ENCODE measurements around the gene P3H3. TPM values are rescaled to one million over a fixed set of nuclear protein-coding genes. Genes with fewer than 3 reads are reported as not detected.

P3H3 gene
- total and polyA plus RNA-seq, 2 donors = 1.0 to 4.4 TPM

DNA sequence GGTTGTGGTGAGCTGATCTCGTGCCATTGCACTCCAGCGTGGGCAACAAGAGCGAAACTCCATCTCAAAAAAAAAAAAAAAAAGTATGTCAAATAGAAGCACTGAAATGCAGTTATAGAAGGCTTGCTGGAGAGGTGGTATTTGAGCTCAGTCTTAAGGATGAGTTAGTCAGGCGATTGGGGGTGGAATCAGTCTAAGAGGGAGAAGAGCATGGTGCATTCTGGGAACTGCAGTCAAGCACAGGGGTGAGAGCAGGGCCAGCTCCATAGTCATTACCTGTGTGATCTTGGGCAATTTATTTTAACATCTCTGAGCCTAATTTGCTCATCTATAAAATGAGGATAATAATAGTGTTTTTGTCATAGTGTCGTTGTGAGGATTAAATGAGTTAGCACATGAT lies 6.7 kb downstream of the P3H3 start:
- no peaks in the 10 kb centered on the region for H3K9me3 ChIP-seq (ENCODE audit: control insufficient read depth in 2 of 2, insufficient read depth in 1 of 2, low read length in 1 of 2)
- 92% methylated on average over 5 of the region's 5 CpGs for WGBS
- no peak overlapping the region for H3K4me3 ChIP-seq (ENCODE audit: low read length in 2 of 2)
- H3K27ac ChIP-seq (ENCODE audit: low read depth in 1 of 2, low read length in 1 of 2) = no peak overlapping the region
- peaks cover 0 to 6% of the 10 kb centered on the region in 2 donors for H3K4me1 ChIP-seq (ENCODE audit: control insufficient read depth in 2 of 2, insufficient read depth in 2 of 2, low read length in 2 of 2)
- peaks cover 11 to 40% of the 10 kb centered on the region in 2 donors for H3K27me3 ChIP-seq (ENCODE audit: control insufficient read depth in 2 of 2, insufficient read depth in 1 of 2, low read length in 1 of 2)
- no peak for DNase-seq (ENCODE audit: low read depth in 6 of 9, low spot score in 9 of 9)
- H3K36me3 ChIP-seq (ENCODE audit: control insufficient read depth in 2 of 2, insufficient read depth in 2 of 2, low read length in 1 of 2) = no peaks in the 10 kb centered on the region

- 95% methylated on average over 16 of the region's 16 CpGs for WGBS
- H3K4me1 ChIP-seq (ENCODE audit: control insufficient read depth in 2 of 2, insufficient read depth in 2 of 2, low read length in 2 of 2) = peaks cover 0 to 4% of the 10 kb centered on the region in 2 donors
- no peaks in the 10 kb centered on the region for H3K9me3 ChIP-seq (ENCODE audit: control insufficient read depth in 2 of 2, insufficient read depth in 1 of 2, low read length in 1 of 2)
- H3K27me3 ChIP-seq (ENCODE audit: control insufficient read depth in 2 of 2, insufficient read depth in 1 of 2, low read length in 1 of 2) = peaks cover 0 to 24% of the 10 kb centered on the region in 2 donors
- no peaks in the 10 kb centered on the region for H3K36me3 ChIP-seq (ENCODE audit: control insufficient read depth in 2 of 2, insufficient read depth in 2 of 2, low read length in 1 of 2)
- no peak for DNase-seq (ENCODE audit: low read depth in 6 of 9, low spot score in 9 of 9)
- H3K27ac ChIP-seq (ENCODE audit: low read depth in 1 of 2, low read length in 1 of 2) = no peak overlapping the region
- no peak overlapping the region for H3K4me3 ChIP-seq (ENCODE audit: low read length in 2 of 2)
Measured at GRCh38 chr12:6836851-6837250, 8.6 kb downstream of the P3H3 start.

- no peaks in the 10 kb centered on the region for H3K36me3 ChIP-seq (ENCODE audit: control insufficient read depth in 2 of 2, insufficient read depth in 2 of 2, low read length in 1 of 2)
- DNase-seq (ENCODE audit: low read depth in 6 of 9, low spot score in 9 of 9) = no peak
- WGBS = 97% methylated on average over 26 of the region's 26 CpGs
- H3K27ac ChIP-seq (ENCODE audit: low read depth in 1 of 2, low read length in 1 of 2) = no peak overlapping the region
- no peak overlapping the region for H3K4me3 ChIP-seq (ENCODE audit: low read length in 2 of 2)
- H3K27me3 ChIP-seq (ENCODE audit: control insufficient read depth in 2 of 2, insufficient read depth in 1 of 2, low read length in 1 of 2) = peaks cover 0 to 20% of the 10 kb centered on the region in 2 donors
- H3K4me1 ChIP-seq (ENCODE audit: control insufficient read depth in 2 of 2, insufficient read depth in 2 of 2, low read length in 2 of 2) = peaks cover 0 to 4% of the 10 kb centered on the region in 2 donors
- H3K9me3 ChIP-seq (ENCODE audit: control insufficient read depth in 2 of 2, insufficient read depth in 1 of 2, low read length in 1 of 2) = no peaks in the 10 kb centered on the region
Measured at GRCh38 chr12:6837370-6838060, 9.3 kb downstream of the P3H3 start.

- Histone ChIP-seq H3K4me3 (ENCODE audit: low read length in 2 of 2) (no peak overlapping the region), H3K27me3 (ENCODE audit: control insufficient read depth in 2 of 2, insufficient read depth in 1 of 2, low read length in 1 of 2) (peaks cover 0 to 15% of the 10 kb centered on the region in 2 donors), H3K27ac (ENCODE audit: low read depth in 1 of 2, low read length in 1 of 2) (no peak overlapping the region), H3K36me3 (ENCODE audit: control insufficient read depth in 2 of 2, insufficient read depth in 2 of 2, low read length in 1 of 2) (no peaks in the 10 kb centered on the region), H3K4me1 (ENCODE audit: control insufficient read depth in 2 of 2, insufficient read depth in 2 of 2, low read length in 2 of 2) (peaks cover 0 to 4% of the 10 kb centered on the region in 2 donors), H3K9me3 (ENCODE audit: control insufficient read depth in 2 of 2, insufficient read depth in 1 of 2, low read length in 1 of 2) (no peaks in the 10 kb centered on the region)
- 98% methylated on average over 16 of the region's 16 CpGs for WGBS
- DNase-seq (ENCODE audit: low read depth in 6 of 9, low spot score in 9 of 9) = no peak
Measured at GRCh38 chr12:6838854-6839253, 10.6 kb downstream of the P3H3 start.

DNA sequence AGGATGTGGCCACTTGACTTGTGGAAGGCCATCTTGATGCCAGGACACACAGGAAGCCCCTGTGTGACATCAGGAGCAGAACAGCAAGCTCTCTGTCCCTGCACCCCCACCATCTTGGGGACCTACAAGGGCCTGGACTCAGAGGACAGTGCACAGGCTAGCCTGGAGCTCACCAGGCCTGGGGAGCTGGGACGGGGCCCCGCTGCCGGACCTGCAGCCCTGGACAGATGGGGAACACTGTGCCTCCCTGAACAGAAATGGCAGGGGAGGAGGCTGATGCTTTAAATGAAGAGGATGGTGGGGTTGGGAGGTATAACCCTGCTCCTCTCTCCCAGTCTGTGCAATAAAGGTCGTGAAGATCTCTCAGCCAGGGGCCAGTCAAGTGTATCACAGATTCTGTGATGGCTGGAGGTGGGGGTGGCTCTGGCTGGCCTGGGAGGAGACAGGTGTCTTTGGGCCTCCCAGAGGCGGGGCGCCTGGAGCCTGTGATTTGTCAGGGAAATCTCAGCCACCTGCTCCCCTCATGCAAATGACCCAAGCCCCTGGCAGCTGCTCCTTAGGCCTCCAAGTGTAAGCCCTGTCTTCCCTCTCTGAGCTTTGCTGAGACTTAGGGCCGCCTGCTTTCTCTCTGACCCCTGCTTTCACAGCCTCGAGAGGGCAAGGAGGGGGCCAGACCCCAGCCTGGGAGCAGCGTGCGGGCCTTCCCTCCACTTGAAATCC lies 11.4 kb downstream of the P3H3 start:
- no peak for DNase-seq (ENCODE audit: low read depth in 6 of 9, low spot score in 9 of 9)
- Histone ChIP-seq H3K9me3 (ENCODE audit: control insufficient read depth in 2 of 2, insufficient read depth in 1 of 2, low read length in 1 of 2) (no peaks in the 10 kb centered on the region), H3K27ac (ENCODE audit: low read depth in 1 of 2, low read length in 1 of 2) (no peak overlapping the region), H3K4me3 (ENCODE audit: low read length in 2 of 2) (no peak overlapping the region), H3K36me3 (ENCODE audit: control insufficient read depth in 2 of 2, insufficient read depth in 2 of 2, low read length in 1 of 2) (no peaks in the 10 kb centered on the region), H3K27me3 (ENCODE audit: control insufficient read depth in 2 of 2, insufficient read depth in 1 of 2, low read length in 1 of 2) (peaks cover 0 to 13% of the 10 kb centered on the region in 2 donors), H3K4me1 (ENCODE audit: control insufficient read depth in 2 of 2, insufficient read depth in 2 of 2, low read length in 2 of 2) (peaks cover 0 to 4% of the 10 kb centered on the region in 2 donors)
- WGBS = 94% methylated on average over 10 of the region's 10 CpGs

- no peak overlapping the region for H3K27ac ChIP-seq (ENCODE audit: low read depth in 1 of 2, low read length in 1 of 2)
- DNase-seq (ENCODE audit: low read depth in 6 of 9, low spot score in 9 of 9) = no peak
- no peaks in the 10 kb centered on the region for H3K9me3 ChIP-seq (ENCODE audit: control insufficient read depth in 2 of 2, insufficient read depth in 1 of 2, low read length in 1 of 2)
- 96% methylated on average over 1 of the region's 1 CpG for WGBS
- H3K36me3 ChIP-seq (ENCODE audit: control insufficient read depth in 2 of 2, insufficient read depth in 2 of 2, low read length in 1 of 2) = peaks cover 4% of the 10 kb centered on the region in 2 donors
- H3K4me3 ChIP-seq (ENCODE audit: low read length in 2 of 2) = no peak overlapping the region
- peaks cover 0 to 4% of the 10 kb centered on the region in 2 donors for H3K4me1 ChIP-seq (ENCODE audit: control insufficient read depth in 2 of 2, insufficient read depth in 2 of 2, low read length in 2 of 2)
- peaks cover 0 to 13% of the 10 kb centered on the region in 2 donors for H3K27me3 ChIP-seq (ENCODE audit: control insufficient read depth in 2 of 2, insufficient read depth in 1 of 2, low read length in 1 of 2)
Measured at GRCh38 chr12:6840330-6840729, 12.1 kb downstream of the P3H3 start.

DNA sequence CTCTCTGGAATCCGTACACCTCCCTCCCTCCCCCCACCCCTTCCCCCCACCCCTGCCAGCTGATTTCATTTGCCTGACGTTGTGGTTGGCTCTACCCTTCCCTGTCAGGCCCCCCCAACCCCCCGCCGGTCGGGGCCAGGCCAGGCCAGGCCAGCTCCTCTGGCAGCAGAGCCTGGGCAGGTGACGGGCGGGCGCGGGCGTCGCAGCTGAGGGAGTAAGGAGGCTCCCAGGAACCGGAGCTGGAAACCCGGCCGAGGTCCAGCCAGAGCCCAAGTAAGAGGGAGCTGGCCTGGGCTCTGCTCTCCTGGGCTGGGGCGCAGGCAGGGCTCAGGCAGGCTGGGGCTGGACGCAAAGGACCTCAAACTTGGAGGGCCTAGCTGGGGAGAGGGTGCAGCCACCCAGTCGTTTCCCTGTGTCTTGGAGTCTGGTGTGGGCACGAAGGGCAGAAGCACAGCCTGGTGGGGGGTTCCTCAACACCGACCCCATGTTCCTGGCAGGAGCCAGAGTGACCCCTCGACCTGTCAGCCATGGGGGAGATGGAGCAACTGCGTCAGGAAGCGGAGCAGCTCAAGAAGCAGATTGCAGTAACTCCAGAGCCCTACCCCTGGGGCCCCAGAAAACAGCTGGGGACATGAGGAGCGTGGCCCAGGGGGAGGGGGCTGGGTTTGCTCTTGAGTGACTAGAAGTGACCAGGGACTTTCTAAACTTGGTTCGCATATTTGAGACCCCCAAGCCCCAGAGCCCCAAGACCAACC lies 12.7 kb downstream of the P3H3 start, which contains the start of gene GNB3:
TSS of gene GNB3 (plus strand) at position 165 of the 755 bp plus-strand sequence. CDS start at position 528, 363 bp downstream.
- Histone ChIP-seq H3K9me3 (ENCODE audit: control insufficient read depth in 2 of 2, insufficient read depth in 1 of 2, low read length in 1 of 2) (no peaks in the 10 kb centered on the region), H3K36me3 (ENCODE audit: control insufficient read depth in 2 of 2, insufficient read depth in 2 of 2, low read length in 1 of 2) (peaks cover 6 to 10% of the 10 kb centered on the region in 2 donors), H3K4me1 (ENCODE audit: control insufficient read depth in 2 of 2, insufficient read depth in 2 of 2, low read length in 2 of 2) (no peaks in the 10 kb centered on the region), H3K27ac (ENCODE audit: low read depth in 1 of 2, low read length in 1 of 2) (no peak within 1 kb of the TSS), H3K4me3 (ENCODE audit: low read length in 2 of 2) (no peak within 1 kb of the TSS), H3K27me3 (ENCODE audit: control insufficient read depth in 2 of 2, insufficient read depth in 1 of 2, low read length in 1 of 2) (peaks cover 0 to 13% of the 10 kb centered on the region in 2 donors)
- no peak for DNase-seq (ENCODE audit: low read depth in 6 of 9, low spot score in 9 of 9)
- 89% methylated on average over 24 of the region's 24 CpGs for WGBS

DNA sequence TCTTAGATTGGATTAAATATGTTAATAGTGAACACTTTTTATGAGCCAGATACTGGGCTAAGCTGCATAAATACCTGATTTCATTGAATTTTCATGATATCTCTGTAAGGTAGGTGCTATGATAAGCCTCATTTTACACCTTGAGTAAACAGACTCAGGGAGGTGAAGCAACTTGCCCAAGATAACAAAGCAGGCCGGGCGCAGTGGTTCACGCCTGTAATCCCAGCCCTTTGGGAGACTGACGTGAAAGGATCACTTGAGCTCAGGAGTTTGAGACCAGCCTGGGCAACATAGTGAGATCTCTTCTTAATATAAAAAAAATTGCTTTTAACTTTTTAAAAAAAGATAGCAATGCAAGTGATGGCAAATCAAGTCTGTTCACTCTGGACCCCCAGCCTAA lies 13.9 kb downstream of the P3H3 start:
- H3K36me3 ChIP-seq (ENCODE audit: control insufficient read depth in 2 of 2, insufficient read depth in 2 of 2, low read length in 1 of 2) = peaks cover 17 to 19% of the 10 kb centered on the region in 2 donors
- peaks cover 0 to 13% of the 10 kb centered on the region in 2 donors for H3K27me3 ChIP-seq (ENCODE audit: control insufficient read depth in 2 of 2, insufficient read depth in 1 of 2, low read length in 1 of 2)
- WGBS = 96% methylated on average over 4 of the region's 4 CpGs
- H3K4me3 ChIP-seq (ENCODE audit: low read length in 2 of 2) = no peak overlapping the region
- H3K4me1 ChIP-seq (ENCODE audit: control insufficient read depth in 2 of 2, insufficient read depth in 2 of 2, low read length in 2 of 2) = no peaks in the 10 kb centered on the region
- H3K27ac ChIP-seq (ENCODE audit: low read depth in 1 of 2, low read length in 1 of 2) = no peak overlapping the region
- no peak for DNase-seq (ENCODE audit: low read depth in 6 of 9, low spot score in 9 of 9)
- H3K9me3 ChIP-seq (ENCODE audit: control insufficient read depth in 2 of 2, insufficient read depth in 1 of 2, low read length in 1 of 2) = no peaks in the 10 kb centered on the region
